GM18499 (cell line): Measurements from ENCODE around the gene KRT85.

Experiments
- ATAC-seq: cut with Tn5 transposase; IDR thresholded peaks from one replicate; pipeline ENCODE4 v1.9.1; 2021; ENCODE audit warnings: moderate number of reproducible peaks; ENCODE audit not compliant: insufficient read depth, unreplicated experiment

Gene KRT85

DNA sequence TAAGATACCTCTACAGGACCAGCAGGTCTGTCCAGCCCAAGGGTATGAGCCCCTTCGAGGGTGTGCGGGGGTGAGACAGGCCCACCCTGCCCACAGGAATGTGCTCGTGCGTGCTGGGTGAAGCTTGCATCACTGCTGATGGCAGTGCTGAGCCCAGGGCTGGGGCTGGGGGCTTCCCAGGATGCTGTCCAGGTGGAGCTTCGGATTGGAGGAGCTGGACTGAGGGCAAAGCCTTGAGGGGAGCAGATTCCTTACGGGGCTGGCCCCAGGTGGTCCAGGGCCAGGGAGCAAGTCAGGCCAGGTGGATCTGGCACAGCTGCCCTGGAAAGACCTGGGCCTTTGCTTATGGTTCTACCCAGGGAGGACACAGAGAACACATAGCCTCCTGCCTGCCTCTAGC, 2.5 kb upstream of the KRT85 start:
- no peak for ATAC-seq

GRCh38 chr12:52369211-52369610, 1.9 kb upstream of the KRT85 start:
- no peak for ATAC-seq

DNA sequence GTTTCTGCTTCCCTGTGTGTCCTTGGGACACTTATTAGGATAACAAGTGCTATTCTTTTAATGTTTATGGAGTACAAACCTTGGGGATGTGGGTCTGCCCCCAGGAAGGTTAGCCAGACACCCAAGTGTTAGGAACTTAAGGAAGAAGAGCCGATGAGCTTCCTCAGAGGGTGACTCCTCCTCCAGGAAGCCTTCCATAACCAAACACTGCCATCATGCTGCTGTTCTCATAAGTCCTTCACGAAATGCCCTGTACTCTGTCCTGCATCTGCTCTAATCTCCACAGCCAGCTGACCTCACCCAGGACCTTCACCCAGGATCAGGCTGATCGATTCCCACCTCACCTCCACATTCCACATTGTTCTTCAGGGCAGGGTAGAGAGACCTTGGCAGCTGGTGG, 1.2 kb upstream of the KRT85 start:
- no peak for ATAC-seq

- ATAC-seq, result no peak
Measured at GRCh38 chr12:52367876-52368275, 595 bp upstream of the KRT85 start.

DNA sequence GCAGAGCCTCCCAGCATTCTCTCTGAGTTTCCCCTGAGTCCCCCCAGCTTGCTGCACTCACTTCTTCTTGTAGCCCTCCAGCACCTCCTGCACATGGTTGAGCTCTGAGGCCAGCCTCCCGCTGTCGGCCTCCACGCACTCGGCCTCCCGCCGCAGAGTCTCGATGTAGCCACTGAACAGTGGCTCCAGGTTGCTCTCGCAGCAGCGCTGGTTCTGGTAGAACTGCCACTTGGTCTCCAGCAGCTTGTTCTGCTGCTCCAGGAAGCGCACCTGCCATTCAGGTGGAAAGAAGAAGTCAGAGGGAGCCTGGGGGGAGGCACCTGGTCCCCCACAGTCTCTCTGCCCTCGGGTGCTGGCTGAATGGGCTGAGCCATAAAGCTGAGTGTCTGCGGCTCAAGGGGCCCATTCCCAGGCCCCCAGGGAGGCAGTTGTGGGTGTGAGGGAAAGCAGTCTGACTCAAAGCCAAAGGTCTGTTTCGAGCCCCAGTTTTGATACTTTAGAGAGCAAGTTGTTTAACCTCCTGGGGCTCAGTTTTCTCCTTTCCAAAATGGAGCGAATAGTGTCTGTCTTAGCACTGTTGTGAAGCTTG, 2.3 kb downstream of the KRT85 start:
- no peak for ATAC-seq

GRCh38 chr12:52364061-52364460, 3.2 kb downstream of the KRT85 start:
- no peak for ATAC-seq

- no peak for ATAC-seq
Measured at GRCh38 chr12:52363111-52363679, 4.1 kb downstream of the KRT85 start.

- ATAC-seq, result no peak
Measured at GRCh38 chr12:52362118-52362726, 5.1 kb downstream of the KRT85 start.

DNA sequence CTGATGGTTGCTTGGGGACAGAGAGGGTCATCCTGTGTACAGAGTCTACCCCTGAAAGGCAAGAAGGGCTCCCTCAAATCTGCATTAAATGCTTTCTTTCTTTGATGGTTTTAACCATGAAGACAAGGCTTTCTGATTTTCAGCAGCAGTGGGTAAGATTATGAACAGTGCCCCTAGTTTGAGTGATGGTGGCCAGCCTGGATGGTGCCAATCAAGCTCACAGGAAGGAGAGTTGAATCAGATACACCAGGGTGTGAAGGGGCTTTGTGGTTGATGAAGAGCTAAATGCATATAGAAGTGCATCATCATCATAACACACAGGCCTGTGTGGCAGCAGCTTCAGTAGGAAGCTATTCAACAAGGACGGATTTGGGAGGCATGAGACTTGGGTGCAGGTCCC, 5.7 kb downstream of the KRT85 start:
- no peak for ATAC-seq

GRCh38 chr12:52360663-52361271, 6.5 kb downstream of the KRT85 start:
- no peak for ATAC-seq

GRCh38 chr12:52360106-52360662, 7.1 kb downstream of the KRT85 start:
- no peak for ATAC-seq

- ATAC-seq, result no peak
Measured at GRCh38 chr12:52359621-52360061, 7.6 kb downstream of the KRT85 start.

- peak; percentile 65 for ATAC-seq
Measured at GRCh38 chr12:52358575-52359350, 8.5 kb downstream of the KRT85 start.

DNA sequence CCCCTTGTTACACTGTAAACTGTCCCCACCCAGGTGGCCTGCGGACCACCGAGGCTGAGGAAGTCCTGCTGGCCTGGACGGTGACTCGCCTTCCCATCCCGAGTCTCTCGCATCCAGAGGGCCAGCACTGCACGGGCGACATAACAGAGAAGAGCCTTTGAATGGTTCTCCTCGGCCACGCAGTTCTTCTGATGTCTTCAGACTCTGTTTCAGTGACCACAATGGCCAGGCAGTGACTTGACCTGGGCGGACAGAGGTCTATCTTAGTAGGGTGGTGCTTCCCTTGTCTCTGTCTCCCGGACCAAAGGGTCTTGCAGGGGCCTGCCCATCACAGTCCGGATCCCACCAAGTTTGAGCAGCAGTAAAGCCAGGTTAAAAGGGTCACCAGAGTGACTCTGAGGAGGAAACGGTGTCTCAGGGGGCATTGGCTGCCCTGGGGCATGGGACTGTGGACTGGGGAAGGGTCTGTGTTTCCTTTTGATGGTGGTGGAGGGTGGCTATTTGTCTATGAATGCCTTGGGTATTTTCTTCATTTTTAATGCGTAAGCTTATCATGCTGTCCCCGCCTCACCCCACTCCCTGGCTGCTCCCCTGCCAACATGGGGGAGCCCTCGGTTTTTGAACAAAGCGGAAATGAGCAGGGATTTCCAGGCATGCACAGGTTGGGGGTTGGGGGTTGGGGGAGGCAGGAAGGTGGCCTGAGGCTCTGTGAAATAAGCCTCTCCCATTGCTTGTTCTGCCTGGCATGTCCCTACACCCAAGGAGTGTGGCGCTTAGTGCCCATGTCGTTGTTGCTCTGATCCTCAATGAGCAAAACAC, 10.3 kb downstream of the KRT85 start:
- ATAC-seq, result no peak

- ATAC-seq, result no peak
Measured at GRCh38 chr12:52356031-52356761, 11.1 kb downstream of the KRT85 start.

DNA sequence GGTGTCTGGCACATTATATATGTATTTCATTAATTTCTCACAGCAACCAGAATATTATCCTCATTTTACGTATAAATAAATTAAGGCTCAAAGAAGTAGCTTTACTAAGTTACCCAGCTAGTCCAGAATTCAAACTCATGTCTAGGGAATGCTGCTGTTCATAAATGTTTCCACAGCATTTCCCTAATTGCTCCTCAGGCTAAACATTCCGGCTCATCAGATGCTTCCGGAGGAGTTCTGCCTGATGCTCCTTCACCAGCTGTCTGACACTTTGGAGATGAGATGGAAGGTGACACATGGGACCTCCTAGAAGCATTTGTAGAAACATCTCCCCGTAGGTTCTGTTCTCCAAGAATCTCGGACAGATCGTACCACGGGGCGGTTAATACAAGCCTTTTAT, 12.1 kb downstream of the KRT85 start:
- no peak for ATAC-seq

GRCh38 chr12:52354200-52354599, 13.1 kb downstream of the KRT85 start:
- ATAC-seq, result no peak

DNA sequence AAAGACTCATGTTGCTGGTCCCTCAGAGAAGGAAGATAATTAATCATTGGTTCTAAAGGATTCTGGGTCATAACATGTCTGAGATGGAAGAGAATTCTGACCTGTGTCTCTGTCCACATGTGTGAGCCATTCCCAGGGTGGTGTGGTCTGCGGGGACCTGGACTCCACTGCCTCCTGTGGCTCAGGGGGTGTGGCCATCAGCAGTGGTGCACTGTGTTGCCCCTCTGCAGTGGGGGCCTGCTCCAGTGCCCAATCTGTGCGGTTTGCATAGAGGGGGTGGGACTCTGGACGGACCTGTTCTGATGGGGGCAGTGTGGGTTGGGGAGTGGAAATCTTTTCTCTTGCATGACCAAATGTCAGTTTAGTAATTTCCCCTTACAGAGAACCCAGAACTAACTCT, 13.5 kb downstream of the KRT85 start:
- no peak for ATAC-seq

DNA sequence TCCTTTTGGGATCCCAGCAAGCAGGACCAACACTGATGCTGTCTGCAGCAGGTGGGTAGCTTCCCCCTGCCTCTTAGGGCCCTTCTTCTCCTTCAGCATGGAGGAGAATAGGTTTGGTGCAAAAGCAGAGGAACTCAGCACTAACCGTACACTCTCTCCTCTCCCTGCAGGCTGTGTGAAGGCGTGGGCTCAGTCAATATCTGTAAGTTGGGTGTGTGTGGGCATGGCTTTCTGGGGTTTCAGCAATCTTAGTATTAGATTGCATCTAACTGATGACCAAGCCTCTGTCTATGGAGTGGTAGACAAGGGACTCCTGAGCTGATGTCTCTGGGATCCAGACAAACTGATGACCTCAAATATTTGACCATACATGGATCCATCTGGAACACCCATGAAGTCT, 14.3 kb downstream of the KRT85 start:
- ATAC-seq, result no peak
